ENCODE measurements around the gene ENO2. TPM values are rescaled to one million over a fixed set of nuclear protein-coding genes. Genes with fewer than 3 reads are reported as not detected.

ENO2 gene
- polyA plus RNA-seq, 1 of the 3 experiments (the other 2 are of a cell fraction) = 50.6 TPM

- DNase-seq = peak; percentile 17
- ChIA-PET POLR2A (interaction anchor here (0.6 to 1.1 kb wide), 4 partner anchors 8 to 63 kb away, joined by 3 to 4 read pairs (median 3); partner anchors contain the start of genes RNU7-1 and SPSB2), CTCF (interaction anchor here (1.0 to 9.2 kb wide), 2 partner anchors 12 to 44 kb away, joined by 3 to 134 read pairs; no protein-coding TSS in a partner anchor)
- Histone ChIP-seq H3K27me3 (ENCODE audit: insufficient read depth) (no peaks in the 10 kb centered on the region), H3K27ac (ENCODE audit: low read depth in 2 of 2, low read length in 1 of 2) (no peak overlapping the region; a peak in 1 of 4 replicates), H3K79me2 (ENCODE audit: insufficient read depth) (peaks cover 69% of the 10 kb centered on the region), H3F3A (replicated peaks; ENCODE audit: insufficient read depth) (peaks cover 41% of the 10 kb centered on the region), H3K36me3 (replicated peaks in 1 of 2; ENCODE audit: control insufficient read depth in 1 of 2, insufficient read depth in 2 of 2, low read length in 1 of 2) (peaks cover 49 to 71% of the 10 kb centered on the region in 2 experiments), H3K9me3 (no peaks in the 10 kb centered on the region), H3K4me2 (no peak overlapping the region), H2AFZ (ENCODE audit: low read depth) (no peak overlapping the region), H3K9me2 (no peaks in the 10 kb centered on the region), H4K20me1 (ENCODE audit: insufficient read depth) (peaks cover 37% of the 10 kb centered on the region), H3K4me3 (ENCODE audit: low read depth in 2 of 2, low read length in 1 of 2) (no peak overlapping the region), H3K4me1 (ENCODE audit: control insufficient read depth in 1 of 2, insufficient read depth in 2 of 2, low read depth in 1 of 2, low read length in 1 of 2) (peaks cover 0 to 18% of the 10 kb centered on the region in 2 experiments; a peak in 2 of 4 replicates), H3K9ac (no peak overlapping the region)
- WGBS (ENCODE audit: low lambda C conversion rate) = 93% methylated on average over 14 of the region's 14 CpGs
- TF ChIP-seq RCOR1 (IDR thresholded peaks at IDR 0.05; ENCODE audit: low read length) = no peak
- no peak for TF ChIP-seq USF1 (IDR thresholded peaks at IDR 0.05; ENCODE audit: borderline replicate concordance, low read depth)
- TF ChIP-seq YY1 (IDR thresholded peaks at IDR 0.05; ENCODE audit: low read depth) = no peak
- TF ChIP-seq MAX (IDR thresholded peaks at IDR 0.05; ENCODE audit: low read depth) = no peak
- TF ChIP-seq MXI1 (IDR thresholded peaks at IDR 0.05; ENCODE audit: low read depth, low read length) = no peak
- no peak for TF ChIP-seq TEAD4 (IDR thresholded peaks at IDR 0.05; ENCODE audit: borderline replicate concordance, insufficient read depth)
- no peak for TF ChIP-seq RAD21 (IDR thresholded peaks at IDR 0.05; ENCODE audit: low read length)
- no peak for TF ChIP-seq ZBTB33 (IDR thresholded peaks at IDR 0.05; ENCODE audit: borderline replicate concordance, low read depth)
- no peak for TF ChIP-seq TAF1 (IDR thresholded peaks at IDR 0.05; ENCODE audit: borderline replicate concordance, low read depth, low read length)
- no peak for TF ChIP-seq REST (IDR thresholded peaks at IDR 0.05; ENCODE audit: low read depth, low read length)
- no peak for TF ChIP-seq FOSL2 (IDR thresholded peaks at IDR 0.05; ENCODE audit: borderline replicate concordance, low read depth)
- no peak for TF ChIP-seq NFIC (IDR thresholded peaks at IDR 0.05; ENCODE audit: borderline replicate concordance)
- TF ChIP-seq GABPA (IDR thresholded peaks at IDR 0.05; ENCODE audit: low read depth) = no peak
- no peak for TF ChIP-seq FOXJ3 (CRISPR knock-in tag; IDR thresholded peaks at IDR 0.05)
- no peak for TF ChIP-seq TCF12 (IDR thresholded peaks at IDR 0.05)
- TF ChIP-seq IRF3 (IDR thresholded peaks at IDR 0.05; ENCODE audit: low read depth, low read length) = no peak
- no peak for TF ChIP-seq EZH2phosphoT487 (IDR thresholded peaks at IDR 0.05; ENCODE audit: borderline replicate concordance, low read depth)
- no peak for TF ChIP-seq SIN3A (IDR thresholded peaks at IDR 0.05; ENCODE audit: borderline replicate concordance, low read depth, low read length)
- TF ChIP-seq ELF1 (IDR thresholded peaks at IDR 0.05) = no peak
- TF ChIP-seq EP300 (IDR thresholded peaks at IDR 0.05; ENCODE audit: borderline replicate concordance in 1 of 2, low read depth in 1 of 2, low read length in 1 of 2) = no peak
These were observed 21.2 kb downstream of the ENO2 start for GRCh38 chr12:6935371-6936193.

Data from SK-N-SH (cell line).